ENCODE measurements around the gene LRMDA.
A peak's percentile ranks its signal among the peaks of the same experiment; 100 is the strongest.
"Not testable (repeated sequence)": the region's sequence is repeated elsewhere in the genome, so short reads cannot be mapped to it uniquely, and the experiment has no call there.

Gene LRMDA

DNA sequence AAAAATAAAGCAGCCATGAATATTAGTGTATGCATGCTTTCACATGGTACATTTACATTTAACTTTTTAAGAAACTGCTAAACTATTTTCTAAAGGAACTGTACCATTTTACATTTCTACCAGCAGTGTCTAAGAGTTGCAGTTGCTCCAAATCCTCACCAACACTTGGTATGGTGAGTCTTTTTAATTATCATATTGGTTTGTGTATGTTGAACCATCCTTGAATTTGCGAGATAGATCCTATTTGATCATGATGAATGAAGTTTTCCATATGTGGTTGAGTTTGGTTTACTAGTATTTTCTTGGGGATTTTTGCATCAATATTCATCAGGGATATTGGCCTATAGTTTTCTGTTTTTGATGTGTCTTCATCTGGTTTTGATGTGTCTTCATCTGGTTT, 1057.2 kb downstream of the LRMDA start:
- no peak for DNase-seq (ENCODE audit: low read depth in 2 of 2)

DNA sequence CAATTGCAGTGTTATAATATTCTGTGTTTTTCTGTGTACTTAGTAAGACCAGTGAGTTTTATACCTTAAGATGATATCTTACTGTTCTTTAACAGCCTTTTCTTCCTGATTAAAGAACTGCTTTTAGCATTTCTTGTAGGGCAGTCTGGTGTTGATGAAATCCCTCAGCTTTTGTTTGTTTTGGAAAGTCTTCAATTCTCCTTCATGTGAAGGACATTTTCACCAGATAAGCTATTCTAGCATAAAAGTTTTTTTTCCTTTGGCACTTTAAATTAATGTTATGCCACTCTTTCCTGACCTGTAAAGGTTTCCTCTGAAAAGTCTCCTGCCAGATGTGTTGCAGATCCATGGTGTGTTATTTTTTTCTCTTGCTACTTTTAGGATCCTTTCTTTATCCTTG, 1059.8 kb downstream of the LRMDA start:
- no peak for DNase-seq (ENCODE audit: low read depth in 2 of 2)

DNA sequence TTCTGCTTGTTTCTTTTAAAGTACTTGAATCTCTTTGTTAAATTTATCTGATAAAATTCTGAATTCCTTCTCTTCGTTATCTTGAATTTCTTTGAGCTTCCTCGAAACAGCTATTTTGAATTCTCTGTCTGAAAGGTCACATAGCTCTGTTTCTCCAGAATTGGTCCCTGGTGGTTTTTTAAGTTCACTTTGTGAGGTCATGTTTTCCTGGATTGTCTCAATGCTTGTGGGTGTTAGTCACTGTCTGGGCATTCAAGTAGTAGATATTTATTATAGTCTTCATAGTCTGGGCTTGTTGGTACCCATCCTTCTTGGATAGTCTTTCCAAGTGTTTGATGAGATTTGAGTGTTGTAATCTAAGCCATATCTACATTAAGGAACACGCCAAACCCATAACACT, 1060.6 kb downstream of the LRMDA start:
- no peak for DNase-seq (ENCODE audit: low read depth in 2 of 2)

DNA sequence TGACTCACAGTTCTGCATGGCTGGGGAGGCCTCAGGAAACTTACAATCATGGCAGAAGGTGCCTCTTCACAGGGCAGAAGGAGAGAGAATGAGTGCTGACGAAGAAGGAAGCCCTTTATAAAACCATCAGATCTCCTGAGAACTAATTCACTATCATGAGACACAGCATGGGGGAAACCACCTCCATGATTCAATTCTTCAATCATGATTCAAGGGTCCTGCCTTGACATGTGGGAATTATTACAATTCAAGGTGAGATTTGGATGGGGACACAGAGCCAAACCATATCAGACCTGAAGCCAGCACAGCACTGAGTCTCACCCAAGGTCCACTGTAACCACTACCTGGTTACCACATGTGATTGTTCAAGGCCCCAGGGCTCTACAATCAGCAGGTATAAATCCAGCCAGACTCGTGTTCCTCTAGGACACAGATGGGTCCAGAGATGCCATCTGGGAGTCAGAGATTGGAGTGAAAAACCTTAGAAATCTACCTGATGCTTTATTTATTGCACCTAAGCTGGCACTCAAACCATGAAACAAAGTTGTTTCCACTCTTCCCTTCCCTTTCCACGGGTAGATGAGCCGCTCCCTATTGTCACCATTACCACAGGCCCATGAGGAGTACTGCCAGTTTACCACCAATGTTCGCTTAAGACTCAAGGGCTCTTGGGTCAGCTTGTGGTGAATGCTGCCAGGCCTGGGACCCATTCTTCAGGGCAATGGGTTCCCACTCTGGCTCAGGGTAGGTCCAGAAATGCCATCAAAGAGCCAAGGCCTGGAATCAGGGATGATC, 1061.5 kb downstream of the LRMDA start:
- no peak for DNase-seq (ENCODE audit: low read depth in 2 of 2)

DNA sequence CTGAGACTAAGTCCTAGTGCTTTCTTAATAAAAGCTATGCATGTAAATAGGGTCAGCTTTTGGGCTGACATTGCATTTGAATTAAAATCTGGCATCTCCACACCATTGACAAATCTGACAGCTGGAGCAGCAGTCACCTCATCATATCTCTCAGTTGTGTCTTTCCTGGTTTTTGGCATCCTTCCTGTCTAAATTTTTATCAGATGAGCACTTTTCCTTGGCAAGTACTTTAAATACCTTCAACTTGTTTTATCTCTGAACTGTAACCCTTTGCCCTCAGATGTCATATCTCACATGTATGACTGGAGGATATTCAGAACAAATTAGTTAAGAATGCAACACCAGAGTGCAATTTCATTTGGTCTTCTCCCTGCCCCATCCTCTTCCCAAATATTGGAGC, 1066.2 kb downstream of the LRMDA start:
- DNase-seq (ENCODE audit: low read depth in 2 of 2) = no peak

DNA sequence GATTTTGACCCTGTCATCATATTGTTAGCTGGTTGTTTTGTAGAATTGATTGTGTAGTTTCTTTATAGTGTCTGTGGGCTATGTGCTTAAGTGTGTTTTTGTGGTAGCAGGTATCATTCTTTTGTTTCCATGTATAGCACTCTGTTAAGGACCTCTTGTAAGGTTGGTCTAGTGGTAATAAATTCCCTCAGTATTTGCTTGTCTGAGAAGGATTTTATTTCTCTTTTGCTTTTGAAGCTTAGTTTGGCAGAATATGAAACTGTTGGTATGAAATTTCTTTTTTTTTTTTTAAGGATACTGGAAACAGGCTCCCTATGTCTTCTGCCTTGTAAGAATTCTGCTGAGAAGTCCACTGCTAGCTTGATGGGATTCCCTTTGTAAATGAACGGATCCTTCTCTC, 1073.4 kb downstream of the LRMDA start:
- no peak for DNase-seq (ENCODE audit: low read depth in 2 of 2)

DNA sequence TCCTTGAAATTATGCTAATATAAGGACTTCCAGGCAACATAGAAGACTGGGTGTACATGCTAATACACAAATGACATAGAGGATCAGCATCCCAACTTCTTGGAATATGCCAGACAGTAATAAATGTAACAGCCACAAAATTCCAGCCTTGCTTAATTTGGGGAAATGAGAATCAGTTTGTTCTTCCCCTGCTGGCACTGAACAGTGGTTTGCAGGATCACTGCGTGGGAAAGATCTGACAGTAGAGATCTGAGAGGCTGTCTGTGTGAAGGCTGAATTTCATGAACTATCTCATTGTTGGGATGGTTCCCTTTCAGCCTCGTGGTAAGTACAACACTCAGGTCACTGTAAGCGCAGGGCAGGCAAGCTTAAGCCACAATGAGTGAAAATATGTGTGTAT, 1078.0 kb downstream of the LRMDA start:
- DNase-seq (ENCODE audit: low read depth in 2 of 2) = no peak

DNA sequence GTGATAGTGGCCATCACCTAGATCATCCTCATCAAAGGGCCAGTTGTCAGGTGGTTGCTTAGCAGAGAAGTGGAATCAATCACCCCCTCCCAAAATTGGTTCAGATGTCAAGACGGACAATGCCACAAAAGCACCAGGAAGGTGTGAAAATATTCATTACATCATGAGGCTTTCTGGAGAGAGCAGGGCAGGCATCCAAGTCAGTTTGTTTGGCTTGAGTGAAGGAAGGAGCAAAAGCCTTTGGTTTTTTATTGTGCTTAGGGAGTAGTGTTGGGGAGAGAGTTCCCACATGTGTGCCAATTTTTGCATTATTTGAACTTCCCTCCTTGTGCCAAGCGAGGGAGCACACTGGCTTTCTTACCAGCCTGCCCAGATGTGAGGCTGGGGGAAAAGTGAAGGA, 1082.9 kb downstream of the LRMDA start:
- no peak for DNase-seq (ENCODE audit: low read depth in 2 of 2)

DNA sequence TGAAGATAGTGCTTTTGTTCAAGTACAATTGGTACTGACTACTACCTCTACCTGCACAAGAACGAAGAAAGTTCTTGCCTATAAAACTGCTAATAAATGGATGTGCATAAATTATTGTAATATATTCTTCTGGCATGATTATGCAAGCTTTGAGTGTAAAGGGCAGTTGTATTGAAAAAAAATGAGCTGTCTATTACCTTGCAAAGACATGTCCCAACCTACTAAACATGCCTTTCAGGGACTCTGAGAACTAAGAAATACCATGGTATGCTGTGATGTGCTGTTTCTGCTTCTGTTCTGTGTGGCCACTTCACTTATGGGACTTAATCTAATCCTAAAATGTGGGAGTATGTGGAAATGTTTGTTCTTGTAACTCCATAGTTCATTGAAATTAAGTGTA, 1083.4 kb downstream of the LRMDA start:
- no peak for DNase-seq (ENCODE audit: low read depth in 2 of 2)

DNA sequence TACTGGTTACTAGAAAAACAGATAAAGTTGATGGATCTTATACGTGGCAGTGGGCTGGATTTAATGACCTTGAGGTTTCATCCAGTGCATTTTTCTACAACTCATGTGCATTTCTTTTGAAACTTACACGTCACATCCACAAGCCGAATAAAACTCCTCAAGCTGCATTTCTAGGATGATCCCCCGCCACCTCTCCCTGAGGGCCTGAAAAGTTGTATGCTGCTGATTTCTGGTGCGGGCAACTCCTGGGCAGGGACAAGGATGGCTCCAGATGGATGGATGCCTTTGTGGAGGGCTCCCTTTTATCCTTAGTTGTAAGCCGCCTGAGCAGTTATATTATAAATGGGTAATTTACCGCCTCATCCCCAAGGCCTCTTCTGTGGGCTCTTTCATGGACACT, 1091.1 kb downstream of the LRMDA start:
- DNase-seq (ENCODE audit: low read depth in 2 of 2) = no peak

DNA sequence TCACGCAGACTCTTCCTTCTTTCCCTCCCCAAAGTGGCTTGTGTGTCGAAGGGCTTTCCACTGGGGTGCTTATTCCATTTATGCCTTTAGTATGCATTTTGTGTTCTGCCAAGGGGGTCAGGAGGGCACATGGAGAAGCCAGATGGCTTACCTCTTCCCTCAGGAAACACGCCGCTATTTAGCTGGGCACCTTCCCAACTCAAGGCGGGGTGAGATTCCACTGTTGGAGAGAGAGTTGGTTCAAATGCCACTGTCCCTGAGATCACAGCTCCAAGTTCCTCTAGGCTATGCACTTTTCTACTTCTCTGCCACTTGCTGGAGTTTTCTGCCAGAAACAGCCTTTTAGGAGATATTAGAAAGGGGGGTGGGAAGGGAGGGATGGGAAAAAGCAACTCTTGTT, 1091.8 kb downstream of the LRMDA start:
- DNase-seq (ENCODE audit: low read depth in 2 of 2) = no peak

DNA sequence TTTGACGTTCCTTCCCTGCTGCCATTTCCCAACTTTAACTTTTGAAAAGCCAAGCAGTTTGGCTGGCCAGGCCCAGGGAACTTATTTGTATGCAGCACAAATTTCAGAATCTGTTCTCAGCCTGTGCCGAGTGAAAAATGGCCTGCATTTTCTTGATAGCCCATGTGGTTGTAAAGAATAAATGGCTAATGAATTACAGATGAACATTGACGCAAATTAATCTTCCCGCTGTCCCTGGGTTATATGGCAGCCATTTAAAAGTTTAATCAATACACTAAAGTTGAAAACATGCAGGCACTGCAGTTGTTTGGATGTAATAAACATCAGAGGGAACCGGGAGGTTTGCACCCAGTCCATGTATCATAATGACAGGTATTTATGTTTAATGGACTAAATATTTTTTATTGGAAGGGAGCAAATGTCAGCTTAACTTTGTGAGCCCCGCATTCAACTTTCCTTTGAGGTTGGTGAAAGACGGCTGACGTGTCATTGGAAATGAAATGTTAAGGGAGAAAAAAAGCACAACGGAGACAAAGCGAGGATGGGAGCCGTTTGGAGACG, 1092.4 kb downstream of the LRMDA start:
- DNase-seq (ENCODE audit: low read depth in 2 of 2) = no peak

DNA sequence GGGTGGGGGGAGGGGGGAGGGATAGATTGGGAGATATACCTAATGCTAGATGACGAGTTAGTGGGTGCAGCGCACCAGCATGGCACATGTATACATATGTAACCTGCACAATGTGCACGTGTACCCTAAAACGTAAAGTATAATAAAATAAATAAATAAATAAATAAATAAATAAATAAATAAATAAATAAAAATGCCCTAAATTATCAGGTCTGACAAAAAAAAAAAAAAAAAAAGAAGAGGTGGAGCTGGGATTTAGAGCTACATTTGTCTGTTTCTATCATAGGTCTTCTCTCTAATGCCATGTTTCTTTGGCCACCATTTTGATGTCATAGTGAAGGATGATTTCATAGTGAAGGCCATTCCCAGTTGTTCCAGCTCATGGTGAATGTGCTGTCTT, 1095.4 kb downstream of the LRMDA start:
- DNase-seq (ENCODE audit: low read depth in 2 of 2) = not testable (repeated sequence)

DNA sequence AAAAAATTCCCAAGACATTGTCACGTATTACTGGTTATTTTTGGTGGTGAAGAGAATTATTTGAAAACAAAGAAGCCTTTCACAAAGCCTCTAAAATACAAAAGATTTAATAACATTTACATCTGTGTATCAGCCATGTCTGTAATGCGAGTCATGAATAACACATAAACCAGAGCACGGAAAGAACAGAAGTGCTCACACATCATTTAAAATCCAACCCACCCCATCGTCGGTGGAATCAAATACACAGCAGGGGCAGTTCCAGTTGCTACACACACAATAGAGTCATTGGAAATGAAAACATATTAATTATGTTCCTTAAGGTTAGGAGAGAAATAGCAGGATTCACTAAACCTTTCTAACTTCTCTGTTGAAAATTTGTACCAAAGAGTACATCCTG, 1108.9 kb downstream of the LRMDA start:
- no peak for DNase-seq (ENCODE audit: low read depth in 2 of 2)

DNA sequence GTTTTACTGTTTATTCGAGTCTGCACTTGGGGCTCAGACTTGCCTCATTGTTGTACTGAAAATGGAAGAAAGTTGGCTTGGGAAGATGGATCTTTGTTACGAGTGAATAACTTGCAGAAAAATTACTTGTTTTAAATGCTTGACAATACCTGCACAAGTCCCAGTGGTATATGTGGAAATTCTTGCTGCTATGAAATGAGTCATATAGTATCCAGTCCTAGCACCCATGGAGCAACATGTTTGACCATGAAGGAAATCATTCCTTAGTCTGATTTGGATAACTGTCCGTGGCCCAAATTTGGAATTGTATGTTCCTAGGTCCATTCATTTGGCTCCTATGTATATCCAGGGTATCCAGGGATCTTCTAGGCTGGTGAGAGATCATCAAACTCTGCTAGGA, 1109.4 kb downstream of the LRMDA start:
- no peak for DNase-seq (ENCODE audit: low read depth in 2 of 2)

DNA sequence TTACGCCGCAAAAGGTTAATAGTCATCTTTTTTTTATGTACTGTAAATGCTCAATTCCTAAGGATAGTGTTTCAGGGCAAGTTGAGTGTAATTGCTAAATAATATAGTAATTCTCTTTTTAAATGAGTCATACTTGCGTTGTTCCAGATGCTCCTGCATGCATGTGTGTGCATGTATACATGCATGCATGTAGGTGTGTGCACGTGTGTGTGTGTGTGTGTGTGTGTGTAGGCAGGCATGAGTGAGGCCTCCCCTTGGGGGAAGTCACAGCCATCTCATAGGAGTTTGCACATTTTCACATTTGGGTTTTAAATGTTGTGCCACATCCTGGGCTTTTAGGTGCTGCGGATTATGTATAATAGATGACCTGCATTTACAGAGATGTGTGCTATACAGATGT, 1110.4 kb downstream of the LRMDA start:
- DNase-seq (ENCODE audit: low read depth in 2 of 2) = no peak

DNA sequence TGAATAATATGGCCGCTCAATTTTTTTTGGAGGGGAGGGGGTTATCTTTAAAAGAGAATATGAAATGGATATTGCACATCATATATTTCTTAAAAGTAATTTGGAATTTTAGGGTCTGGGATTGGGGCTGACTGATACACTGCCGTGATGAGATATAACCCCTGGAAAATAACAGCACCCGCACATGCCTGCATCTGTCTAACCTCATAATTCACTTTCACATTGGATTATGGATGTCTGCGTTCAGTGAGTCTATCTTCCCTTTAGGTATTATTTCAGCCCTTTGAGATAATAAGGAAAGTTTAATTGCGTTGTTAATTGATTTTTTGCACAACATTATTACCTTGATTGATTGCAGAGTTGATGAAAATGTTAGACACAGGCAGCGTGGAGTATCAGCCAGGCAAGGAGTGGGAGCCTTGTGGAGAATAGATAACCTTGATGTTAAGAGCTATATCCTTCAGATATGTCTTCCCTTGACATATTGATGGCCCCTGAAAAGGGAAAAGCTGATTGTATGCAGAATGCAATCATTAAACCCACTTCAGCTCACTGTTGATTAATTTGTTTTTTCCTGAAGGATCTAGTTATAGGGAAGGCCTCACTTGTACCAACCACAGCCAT, 1111.0 kb downstream of the LRMDA start:
- DNase-seq (ENCODE audit: low read depth in 2 of 2) = no peak

DNA sequence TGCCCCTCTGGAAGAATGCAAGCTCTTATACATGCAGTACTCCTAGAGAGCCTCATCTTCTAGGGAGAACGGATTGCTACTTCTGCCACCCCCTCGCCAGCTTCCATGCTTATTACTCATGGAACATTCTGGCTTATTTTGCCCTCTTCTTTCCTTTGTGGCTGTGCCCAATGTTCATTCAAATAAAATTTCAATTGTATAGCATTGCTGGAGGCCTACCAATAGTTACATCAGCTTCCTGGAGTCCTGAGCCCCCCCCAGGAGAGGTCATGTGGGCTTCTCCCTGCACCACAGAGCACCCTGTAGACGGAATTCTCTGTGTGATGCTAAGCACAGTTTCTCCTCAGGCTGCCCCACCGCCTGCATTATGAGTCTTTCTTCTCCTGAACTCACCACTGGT, 1112.2 kb downstream of the LRMDA start:
- DNase-seq (ENCODE audit: low read depth in 2 of 2) = no peak

DNA sequence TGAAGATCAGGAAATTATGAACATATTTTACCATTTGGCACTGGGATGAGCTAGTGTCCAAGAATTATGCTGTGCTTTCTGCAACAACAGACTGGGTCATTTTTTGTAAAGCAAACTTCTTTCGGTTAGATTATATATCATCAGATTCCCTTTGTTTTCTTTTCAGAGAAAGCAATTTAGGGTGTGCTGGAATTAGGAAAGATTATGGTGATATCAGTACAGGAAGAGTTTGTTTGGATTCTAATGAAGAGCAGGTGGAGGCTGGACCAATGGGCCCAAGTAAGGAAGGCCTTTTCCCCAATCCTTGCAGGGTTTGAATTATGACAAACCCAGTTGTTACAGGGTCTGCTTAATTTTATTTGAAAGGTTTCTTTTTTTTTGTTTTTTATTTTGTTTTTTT, 1113.4 kb downstream of the LRMDA start:
- no peak for DNase-seq (ENCODE audit: low read depth in 2 of 2)

DNA sequence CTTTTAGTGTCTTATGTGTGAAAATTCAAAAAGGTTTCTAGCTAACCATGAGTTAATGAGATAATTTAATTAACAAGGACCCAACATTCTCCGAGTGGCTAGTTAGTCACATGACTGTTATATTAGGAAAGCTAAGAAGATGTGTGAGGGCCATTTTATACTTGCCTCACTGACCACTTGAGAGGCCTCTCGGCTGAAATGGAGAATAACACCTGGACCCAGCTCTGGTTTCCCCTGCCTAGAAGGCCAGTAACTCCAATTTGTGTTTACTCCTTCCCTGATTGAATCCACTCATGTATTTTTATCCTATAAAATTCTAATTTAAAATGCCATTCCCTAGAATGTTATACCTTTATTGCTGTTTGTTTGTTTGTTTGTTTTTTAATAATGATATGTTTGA, 1115.0 kb downstream of the LRMDA start:
- no peak for DNase-seq (ENCODE audit: low read depth in 2 of 2)

DNA sequence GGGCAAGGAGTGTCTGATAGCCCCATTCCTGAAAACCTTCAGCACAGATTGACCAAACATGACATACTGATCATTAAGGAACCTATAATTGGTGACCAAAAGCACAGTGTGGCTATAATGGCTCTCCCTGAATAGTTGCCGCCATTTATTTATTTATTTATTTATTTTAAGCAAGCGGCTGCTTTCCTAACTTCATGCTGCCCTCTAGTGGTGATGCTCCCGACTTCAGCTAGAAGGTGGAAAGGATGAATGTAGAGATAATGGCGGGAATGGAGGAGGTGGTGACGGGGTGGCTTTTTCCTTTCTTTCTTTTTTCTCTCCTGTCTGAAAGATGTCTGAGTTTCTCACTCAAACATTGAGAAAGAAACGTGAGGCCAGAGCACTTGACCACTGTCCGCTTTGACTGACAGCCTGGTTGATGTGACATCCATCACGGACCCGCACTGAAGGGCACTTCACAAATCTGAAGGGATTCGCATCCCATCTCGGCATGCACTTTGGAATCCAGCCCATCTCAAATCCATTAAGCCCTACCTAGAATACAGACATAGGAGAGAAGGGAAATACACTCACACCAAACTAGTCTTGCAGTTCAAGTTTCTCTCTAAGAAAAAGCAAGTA, 1116.0 kb downstream of the LRMDA start:
- DNase-seq (ENCODE audit: low read depth in 2 of 2) = peak; percentile 50

DNA sequence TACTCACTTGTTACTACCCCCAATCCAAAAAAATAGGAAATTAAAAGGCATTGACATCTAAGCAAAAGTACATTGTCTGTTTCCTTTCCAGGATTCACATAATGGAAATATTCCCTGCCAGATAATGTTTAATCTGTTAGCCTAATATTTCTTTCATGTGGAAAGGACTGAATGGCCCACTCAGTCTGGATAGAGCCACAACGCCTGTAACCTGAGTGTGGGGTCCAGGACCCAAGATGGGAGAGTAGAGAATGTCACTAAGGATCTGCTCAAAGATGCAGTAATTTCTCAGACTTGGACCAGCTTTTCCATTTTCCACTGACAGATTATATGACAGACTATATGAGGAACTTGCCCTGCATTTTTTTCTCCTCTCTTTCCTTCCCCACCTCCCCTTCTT, 1117.3 kb downstream of the LRMDA start:
- DNase-seq (ENCODE audit: low read depth in 2 of 2) = no peak

DNA sequence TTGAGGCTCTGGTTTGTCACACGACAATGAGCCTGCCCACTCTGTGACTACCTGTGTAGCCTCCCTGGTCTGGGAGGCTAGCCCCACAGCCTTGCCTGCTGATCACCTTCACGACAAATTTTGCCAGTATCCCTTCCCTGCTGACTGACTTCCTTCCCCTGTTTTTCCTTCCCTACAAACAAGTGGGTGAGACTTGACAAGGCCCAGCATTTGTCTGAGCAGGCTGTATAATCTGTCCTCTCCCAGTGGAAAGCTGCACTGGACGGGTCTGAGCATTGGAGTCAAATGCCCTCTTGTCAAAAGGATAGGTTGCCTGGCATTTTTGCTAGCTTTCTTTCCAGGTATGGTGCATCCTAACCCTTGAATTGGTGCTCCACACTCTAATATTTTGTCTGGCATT, 1117.7 kb downstream of the LRMDA start:
- DNase-seq (ENCODE audit: low read depth in 2 of 2) = no peak

Measured in stimulated activated CD4-positive, alpha-beta T cell treated with anti-CD3 and anti-CD28 coated beads, Interleukin-4, amount 100 ng/mL, for 48 hours (primary cell).